HFF-Myc (cell line): ENCODE measurements around the gene SUPT4H1.

Experiments used
- DNase-seq: peaks from one replicate; pipeline ENCODE4 v3.0.0-alpha.2; 2011; ENCODE audit warnings: low read depth; ENCODE audit errors: extremely low read depth
- H3K4me3 ChIP-seq: replicated peaks from 2 replicates; pipeline ENCODE4 v1.5.1; 2011; ENCODE audit warnings: low read depth, mild to moderate bottlenecking, control low read depth, low read length
- TF ChIP-seq, protein P1 (sequence below): IDR thresholded peaks from 2 replicates; pipeline ENCODE4 v1.5.1; 2012; ENCODE audit warnings: mild to moderate bottlenecking, low read depth, low read length, control low read depth; ENCODE audit errors: missing control alignments

The SUPT4H1 gene

DNA sequence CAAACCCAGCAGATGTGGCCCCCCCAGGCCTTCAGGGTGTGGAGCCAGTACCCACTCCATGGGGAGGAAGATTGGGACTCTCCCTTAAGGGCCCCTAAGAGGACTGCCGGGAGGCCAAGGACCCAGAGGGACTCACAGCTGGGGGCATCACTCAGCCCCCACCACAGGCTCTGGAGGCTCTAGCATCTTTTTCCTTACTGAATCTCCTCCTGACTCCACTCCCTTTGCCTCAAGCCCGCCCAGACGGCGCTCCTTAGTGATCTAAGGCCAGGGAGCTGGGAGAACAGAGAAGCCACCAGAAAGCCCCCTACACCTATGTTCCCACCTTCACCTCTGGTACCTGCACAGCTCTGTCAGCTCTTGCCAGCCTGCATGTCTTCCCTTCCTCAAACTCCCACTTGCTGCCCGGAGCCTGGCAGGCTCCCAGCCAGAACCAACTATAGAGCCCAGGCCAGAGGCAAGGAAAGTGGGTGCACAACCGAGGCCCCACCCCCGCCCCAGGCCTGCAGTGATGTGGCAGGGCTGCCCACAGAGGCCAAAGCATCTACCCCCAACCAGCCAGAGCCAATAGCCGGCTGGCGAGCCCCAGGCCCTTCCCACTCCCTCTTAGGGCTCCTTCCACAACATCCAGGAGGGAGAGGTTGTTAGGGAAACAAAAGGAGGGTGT, 48.9 kb downstream of the SUPT4H1 start:
- no peak overlapping the region for H3K4me3 ChIP-seq
- no peak for DNase-seq
- TF ChIP-seq, protein P1, sequence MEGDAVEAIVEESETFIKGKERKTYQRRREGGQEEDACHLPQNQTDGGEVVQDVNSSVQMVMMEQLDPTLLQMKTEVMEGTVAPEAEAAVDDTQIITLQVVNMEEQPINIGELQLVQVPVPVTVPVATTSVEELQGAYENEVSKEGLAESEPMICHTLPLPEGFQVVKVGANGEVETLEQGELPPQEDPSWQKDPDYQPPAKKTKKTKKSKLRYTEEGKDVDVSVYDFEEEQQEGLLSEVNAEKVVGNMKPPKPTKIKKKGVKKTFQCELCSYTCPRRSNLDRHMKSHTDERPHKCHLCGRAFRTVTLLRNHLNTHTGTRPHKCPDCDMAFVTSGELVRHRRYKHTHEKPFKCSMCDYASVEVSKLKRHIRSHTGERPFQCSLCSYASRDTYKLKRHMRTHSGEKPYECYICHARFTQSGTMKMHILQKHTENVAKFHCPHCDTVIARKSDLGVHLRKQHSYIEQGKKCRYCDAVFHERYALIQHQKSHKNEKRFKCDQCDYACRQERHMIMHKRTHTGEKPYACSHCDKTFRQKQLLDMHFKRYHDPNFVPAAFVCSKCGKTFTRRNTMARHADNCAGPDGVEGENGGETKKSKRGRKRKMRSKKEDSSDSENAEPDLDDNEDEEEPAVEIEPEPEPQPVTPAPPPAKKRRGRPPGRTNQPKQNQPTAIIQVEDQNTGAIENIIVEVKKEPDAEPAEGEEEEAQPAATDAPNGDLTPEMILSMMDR: no peak

DNA sequence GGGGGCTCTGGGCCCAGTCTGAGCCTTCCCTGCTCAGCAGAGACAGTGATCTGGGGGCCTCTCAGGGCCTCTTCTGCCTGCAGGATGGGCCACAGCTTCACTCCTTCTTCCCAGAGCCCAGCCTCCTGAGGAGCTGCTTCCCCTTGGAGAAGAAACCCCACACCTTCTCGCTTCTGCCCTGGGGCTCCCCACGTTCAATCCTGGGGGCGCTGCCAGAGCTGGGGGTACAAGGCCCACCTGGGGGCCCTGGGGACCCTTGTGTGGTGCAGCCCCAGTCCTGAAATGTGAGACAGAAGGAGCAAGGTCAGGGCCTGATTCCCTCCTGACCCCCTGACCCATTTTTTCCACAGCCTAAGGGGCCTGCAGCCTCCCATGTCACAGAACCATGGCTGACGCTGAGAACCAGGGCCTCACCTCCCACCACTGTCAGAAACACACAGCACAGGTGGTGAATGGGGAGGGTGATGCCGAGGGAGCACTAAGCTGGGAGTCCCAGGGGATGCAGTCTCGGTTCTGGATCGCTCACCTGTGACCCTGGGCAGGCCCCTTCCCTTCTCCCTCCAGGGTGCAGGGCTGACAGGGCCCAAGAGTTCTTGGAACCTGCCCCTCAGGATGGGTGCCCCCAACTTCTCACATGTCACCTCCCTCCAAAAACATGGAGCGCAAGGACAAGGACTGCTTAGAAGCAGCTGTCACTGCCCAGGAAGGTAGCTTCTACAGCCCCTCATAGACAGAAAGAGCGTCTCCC, 49.7 kb downstream of the SUPT4H1 start:
- no peak for DNase-seq
- TF ChIP-seq, protein P1: no peak
- H3K4me3 ChIP-seq: no peak overlapping the region

DNA sequence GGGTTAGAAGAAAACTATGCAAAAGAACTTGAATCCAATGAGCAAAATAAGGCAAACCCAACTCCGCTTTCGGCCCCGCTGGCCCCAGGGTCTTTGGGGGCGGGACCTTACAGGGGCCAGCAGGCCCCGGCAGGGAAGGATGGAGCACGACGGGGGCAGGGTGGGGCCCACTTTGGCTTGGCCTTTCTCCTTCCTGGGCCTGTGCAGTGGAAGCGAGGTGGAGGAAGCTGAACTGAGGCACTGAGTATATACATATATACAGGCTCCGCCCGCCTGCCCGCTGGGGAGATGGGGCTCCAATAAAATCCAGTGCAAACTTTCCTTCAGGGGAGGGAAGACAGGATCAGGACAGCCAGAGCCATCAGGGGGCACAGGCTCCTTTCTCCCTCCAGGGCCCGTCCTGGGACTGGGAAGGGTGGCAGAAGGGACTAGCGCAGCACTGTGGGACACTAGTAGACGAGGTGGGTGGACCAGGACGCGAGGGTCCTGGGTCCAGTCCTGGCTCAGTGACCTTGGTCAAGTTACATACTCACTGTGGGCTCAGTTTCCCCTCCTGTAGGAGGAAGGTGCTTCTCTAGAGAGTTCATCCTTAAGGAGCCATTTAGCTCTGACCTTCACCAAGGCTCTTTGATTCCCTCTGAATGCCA, 50.4 kb downstream of the SUPT4H1 start:
- no peak overlapping the region for H3K4me3 ChIP-seq
- DNase-seq: no peak
- TF ChIP-seq, protein P1: no peak

DNA sequence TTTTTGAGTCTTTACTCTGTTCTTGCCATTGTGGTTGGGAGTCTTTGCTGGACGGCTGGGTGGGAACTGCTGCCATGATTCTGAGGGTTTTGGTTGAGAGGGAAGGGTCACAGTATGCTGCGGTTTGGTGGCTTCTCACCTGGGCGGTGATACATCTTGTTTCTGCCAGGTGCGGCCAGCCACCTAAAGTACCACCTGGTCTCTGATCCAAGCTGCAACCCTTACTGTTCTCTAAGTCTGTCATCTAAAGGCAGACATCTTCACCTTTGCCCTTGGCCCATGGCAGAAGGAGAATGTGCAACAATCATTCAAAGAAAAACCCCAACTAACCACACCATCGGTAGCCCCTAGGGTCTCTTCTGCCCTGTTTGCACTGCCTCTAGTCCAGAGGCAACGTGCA, 51.7 kb downstream of the SUPT4H1 start:
- no peak overlapping the region for H3K4me3 ChIP-seq
- no peak for DNase-seq
- TF ChIP-seq, protein P1: no peak
